HepG2 (cell line): Measurements from ENCODE around the gene CFAP61. TPM values are rescaled to one million over a fixed set of nuclear protein-coding genes. Genes with fewer than 3 reads are reported as not detected.

Source experiments
- ARID5B ChIP-seq: IDR thresholded peaks from 2 replicates; pipeline ENCODE4 v1.4.0; 2020; ENCODE audit warnings: mild to moderate bottlenecking, missing genetic modification reagents
- DDIT3 ChIP-seq: sonication (generic); formaldehyde crosslinking; IDR thresholded peaks from 2 replicates; pipeline ENCODE4 v1.4.0; 2020; ENCODE audit warnings: mild to moderate bottlenecking, missing genetic modification reagents
- EHMT2 ChIP-seq: fragments of 200-600 bp; sonication (generic); IDR thresholded peaks from 2 replicates; pipeline ENCODE4 v1.7.0; 2017; ENCODE audit warnings: antibody characterized with exemption, low read depth, low read length, borderline replicate concordance
- ERF ChIP-seq: IDR thresholded peaks from 2 replicates; pipeline ENCODE4 v1.6.1; 2018; ENCODE audit warnings: missing biosample characterization, missing genetic modification reagents
- HDAC2 ChIP-seq: sonication (generic); formaldehyde crosslinking; IDR thresholded peaks from 2 replicates; pipeline ENCODE4 v1.4.0; 2020; ENCODE audit warnings: missing genetic modification reagents
- IKZF1 ChIP-seq: fragments of 450-650 bp; IDR thresholded peaks from 2 replicates; pipeline ENCODE4 v1.7.1; 2016
- JUNB ChIP-seq: sonication (generic); formaldehyde crosslinking; IDR thresholded peaks from 2 replicates; pipeline ENCODE4 v1.8.0; 2022; ENCODE audit warnings: missing genetic modification reagents, mild to moderate bottlenecking, borderline replicate concordance
- MYC ChIP-seq: sonication (generic); formaldehyde crosslinking; IDR thresholded peaks from 2 replicates; pipeline ENCODE4 v1.9.0; 2021; ENCODE audit warnings: missing genetic modification reagents, borderline replicate concordance
- REXO4 ChIP-seq: sonication (generic); formaldehyde crosslinking; IDR thresholded peaks from 2 replicates; pipeline ENCODE4 v1.8.0; 2022; ENCODE audit warnings: missing genetic modification reagents, mild to moderate bottlenecking, borderline replicate concordance
- RFX3 ChIP-seq: IDR thresholded peaks from 2 replicates; pipeline ENCODE4 v1.6.1; 2016; ENCODE audit warnings: missing biosample characterization, missing genetic modification reagents
- SNRNP70 ChIP-seq: fragments of 200-400 bp; formaldehyde crosslinking; IDR thresholded peaks from 2 replicates; pipeline ENCODE4 v1.6.1; 2017; ENCODE audit warnings: mild to moderate bottlenecking, low read depth, low read length, moderate library complexity
- ZBED4 ChIP-seq: sonication (generic); formaldehyde crosslinking; IDR thresholded peaks from 2 replicates; pipeline ENCODE4 v1.4.0; 2020; ENCODE audit warnings: missing genetic modification reagents, borderline replicate concordance
- ZNF143 ChIP-seq: sonication (generic); formaldehyde crosslinking; IDR thresholded peaks from 2 replicates; pipeline ENCODE4 v1.4.0; 2020; ENCODE audit warnings: missing genetic modification reagents
- ZNF256 ChIP-seq: sonication (generic); formaldehyde crosslinking; conservative IDR thresholded peaks from 2 replicates; pipeline ENCODE4 v1.4.0; 2020; ENCODE audit warnings: missing genetic modification reagents
- ZNF552 ChIP-seq: sonication (generic); formaldehyde crosslinking; IDR thresholded peaks from 2 replicates; pipeline ENCODE4 v1.9.0; 2022; ENCODE audit warnings: missing genetic modification reagents, mild to moderate bottlenecking, borderline replicate concordance
- polyA plus RNA-seq, 8 experiments: library from polyadenylated mRNA; depleted of rRNA in 3 of 8; stranded (reverse) in 7 of 8; unstranded in 1 of 8; fragments of >200 nt; fragmentation: Illumina TruSeq in 4 of 8; extraction: Trizol in 4 of 8; gene quantifications; 2 replicates each; pipeline versions ENCODE4 v1.2.1 to v1.2.3, GENCODE V29; 2011 to 2016; ENCODE audit warnings: low read depth in 4 of 8, missing spikeins in 1 of 8, mixed read lengths in 1 of 8; ENCODE audit not compliant: insufficient read depth in 1 of 8
- total RNA-seq, 5 experiments: library from RNA; depleted of rRNA; stranded (reverse); fragments of >200 nt; fragmentation: Illumina TruSeq; extraction: Trizol; gene quantifications; 2 replicates each; pipeline ENCODE4 v1.2.3, GENCODE V29; 2016; ENCODE audit warnings: low read depth in 1 of 5
- TF ChIP-seq, protein P1 (sequence below): sonication (generic); formaldehyde crosslinking; IDR thresholded peaks from 2 replicates; pipeline ENCODE4 v1.5.1; 2020; ENCODE audit warnings: mild to moderate bottlenecking, missing genetic modification reagents, moderate library complexity

CFAP61 gene
- total and polyA plus RNA-seq, 2 of the 13 experiments (the other 11 are each of a cell fraction or from before 2014, with no cell fraction given): 0.27 TPM; not detected in 1

- TF ChIP-seq SNRNP70 (no peak), ERF (CRISPR knock-in tag) (peak; percentile 87), ZNF256 (CRISPR knock-in tag) (peak; percentile 84; the same call in 1 of the 2 replicates), JUNB (CRISPR knock-in tag) (no peak; the same call in 1 of the 2 replicates), MYC (CRISPR knock-in tag) (peak; percentile 95), ZNF552 (CRISPR knock-in tag) (peak; percentile 66; the same call in 1 of the 2 replicates), ZBED4 (no peak; the same call in 1 of the 2 replicates), EHMT2 (no peak; the same call in 1 of the 2 replicates), HDAC2 (peak; percentile 98), IKZF1 (no peak), ZNF143 (CRISPR knock-in tag) (peak; percentile 94), ARID5B (CRISPR knock-in tag) (peak; percentile 74), REXO4 (no peak), RFX3 (CRISPR knock-in tag) (peak; percentile 99), DDIT3 (CRISPR knock-in tag) (no peak)
- TF ChIP-seq, protein P1, sequence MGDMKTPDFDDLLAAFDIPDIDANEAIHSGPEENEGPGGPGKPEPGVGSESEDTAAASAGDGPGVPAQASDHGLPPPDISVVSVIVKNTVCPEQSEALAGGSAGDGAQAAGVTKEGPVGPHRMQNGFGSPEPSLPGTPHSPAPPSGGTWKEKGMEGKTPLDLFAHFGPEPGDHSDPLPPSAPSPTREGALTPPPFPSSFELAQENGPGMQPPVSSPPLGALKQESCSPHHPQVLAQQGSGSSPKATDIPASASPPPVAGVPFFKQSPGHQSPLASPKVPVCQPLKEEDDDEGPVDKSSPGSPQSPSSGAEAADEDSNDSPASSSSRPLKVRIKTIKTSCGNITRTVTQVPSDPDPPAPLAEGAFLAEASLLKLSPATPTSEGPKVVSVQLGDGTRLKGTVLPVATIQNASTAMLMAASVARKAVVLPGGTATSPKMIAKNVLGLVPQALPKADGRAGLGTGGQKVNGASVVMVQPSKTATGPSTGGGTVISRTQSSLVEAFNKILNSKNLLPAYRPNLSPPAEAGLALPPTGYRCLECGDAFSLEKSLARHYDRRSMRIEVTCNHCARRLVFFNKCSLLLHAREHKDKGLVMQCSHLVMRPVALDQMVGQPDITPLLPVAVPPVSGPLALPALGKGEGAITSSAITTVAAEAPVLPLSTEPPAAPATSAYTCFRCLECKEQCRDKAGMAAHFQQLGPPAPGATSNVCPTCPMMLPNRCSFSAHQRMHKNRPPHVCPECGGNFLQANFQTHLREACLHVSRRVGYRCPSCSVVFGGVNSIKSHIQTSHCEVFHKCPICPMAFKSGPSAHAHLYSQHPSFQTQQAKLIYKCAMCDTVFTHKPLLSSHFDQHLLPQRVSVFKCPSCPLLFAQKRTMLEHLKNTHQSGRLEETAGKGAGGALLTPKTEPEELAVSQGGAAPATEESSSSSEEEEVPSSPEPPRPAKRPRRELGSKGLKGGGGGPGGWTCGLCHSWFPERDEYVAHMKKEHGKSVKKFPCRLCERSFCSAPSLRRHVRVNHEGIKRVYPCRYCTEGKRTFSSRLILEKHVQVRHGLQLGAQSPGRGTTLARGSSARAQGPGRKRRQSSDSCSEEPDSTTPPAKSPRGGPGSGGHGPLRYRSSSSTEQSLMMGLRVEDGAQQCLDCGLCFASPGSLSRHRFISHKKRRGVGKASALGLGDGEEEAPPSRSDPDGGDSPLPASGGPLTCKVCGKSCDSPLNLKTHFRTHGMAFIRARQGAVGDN (CRISPR knock-in tag): peak; percentile 98
These were observed at the start of gene CFAP61, which contains the start of gene CRNKL1 (continued) for GRCh38 chr20:20052074-20052970.
